Activated CD8-positive, alpha-beta memory T cell treated with anti-CD3 and anti-CD28 coated beads for 4 hours (primary cell): Measurements from ENCODE around the gene MMP11.
A peak's percentile ranks its signal among the peaks of the same experiment; 100 is the strongest.

Experiments
- DNase-seq, 2 donors: peaks; one replicate each; pipeline ENCODE4 v3.0.0-alpha.2; 2020; ENCODE audit warnings: low read depth in 2 of 2

The MMP11 gene

DNA sequence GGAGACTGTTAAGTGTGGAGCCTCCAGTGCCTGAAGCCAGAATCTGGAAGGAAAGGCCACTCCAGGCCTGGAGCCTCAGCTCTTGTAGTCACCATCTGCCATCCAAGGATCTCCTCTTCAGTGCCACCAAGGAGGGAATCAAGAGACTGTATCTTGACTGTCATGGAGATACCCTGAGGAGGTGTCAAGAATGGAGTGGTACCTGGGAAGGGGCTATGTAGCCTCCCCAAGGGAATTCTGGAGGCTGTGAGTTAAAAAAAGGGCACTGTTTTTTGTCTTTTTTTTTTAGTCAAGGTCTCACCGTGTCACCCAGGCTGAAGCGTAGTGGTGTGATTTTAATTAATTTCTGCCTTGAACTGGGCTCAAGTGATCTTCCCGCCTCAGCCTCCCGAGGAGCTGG lies 13.1 kb upstream of the MMP11 start:
- no peak for DNase-seq

DNA sequence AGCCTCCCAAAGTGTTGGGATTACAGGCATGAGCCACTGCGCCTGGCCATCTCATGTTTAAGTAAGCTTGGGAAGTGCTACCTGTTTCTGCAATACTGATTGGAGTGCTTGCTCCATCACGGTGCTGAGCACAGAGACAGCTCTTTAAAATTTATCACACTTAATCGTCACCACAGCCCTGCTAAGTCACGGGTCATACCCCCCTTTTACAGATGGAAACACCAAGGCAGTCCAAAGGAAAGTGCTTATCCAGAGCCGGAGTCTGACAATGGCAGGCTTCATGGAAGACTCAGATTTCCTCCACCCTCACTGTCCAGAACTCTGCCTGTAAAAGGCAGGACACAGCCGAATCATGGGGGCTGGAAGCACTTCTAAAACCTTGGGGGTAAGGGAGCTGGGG lies 12.6 kb upstream of the MMP11 start:
- no peak for DNase-seq

DNA sequence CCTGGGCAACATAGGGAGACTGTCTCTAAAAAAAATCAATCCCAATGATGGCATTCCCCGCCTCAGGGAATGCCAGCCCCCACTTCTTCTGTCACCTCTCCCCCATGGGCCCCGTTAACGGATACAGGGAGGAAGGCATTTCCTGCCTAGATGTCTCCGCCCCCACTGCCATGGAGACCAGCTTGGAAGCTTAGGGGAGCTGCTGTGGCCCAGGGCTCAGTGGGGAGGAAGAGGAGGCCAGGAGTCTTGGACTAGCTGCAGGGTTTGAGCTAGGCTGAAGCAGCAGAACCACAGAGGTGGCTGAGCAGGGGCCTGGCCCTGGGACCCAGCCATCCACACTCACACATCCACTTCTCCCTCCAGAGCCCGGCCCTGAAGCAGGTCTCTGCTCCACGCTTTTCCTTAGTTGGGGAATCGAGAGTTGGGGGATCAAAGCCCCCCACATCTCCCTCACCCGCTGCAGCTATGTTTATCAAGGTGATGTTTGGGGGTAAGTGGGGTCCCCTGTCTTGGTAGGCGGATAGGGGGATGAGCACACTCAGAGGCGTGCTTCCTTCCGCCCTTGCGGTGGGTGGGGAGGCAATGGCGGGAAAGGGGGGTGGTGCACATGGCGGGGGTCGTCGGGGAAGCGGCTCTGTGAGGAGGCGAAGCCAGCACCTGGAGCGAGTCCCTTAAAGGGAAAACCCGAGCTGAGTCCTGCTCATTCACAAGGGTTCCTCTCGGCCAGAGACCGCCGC lies 9.6 kb upstream of the MMP11 start, which contains the start of gene C22orf15:
Gene C22orf15, plus strand, starts transcription at position 149 of the 737 bp plus-strand sequence. Its CDS starts 317 bp downstream, at position 466.
- no peak for DNase-seq

DNA sequence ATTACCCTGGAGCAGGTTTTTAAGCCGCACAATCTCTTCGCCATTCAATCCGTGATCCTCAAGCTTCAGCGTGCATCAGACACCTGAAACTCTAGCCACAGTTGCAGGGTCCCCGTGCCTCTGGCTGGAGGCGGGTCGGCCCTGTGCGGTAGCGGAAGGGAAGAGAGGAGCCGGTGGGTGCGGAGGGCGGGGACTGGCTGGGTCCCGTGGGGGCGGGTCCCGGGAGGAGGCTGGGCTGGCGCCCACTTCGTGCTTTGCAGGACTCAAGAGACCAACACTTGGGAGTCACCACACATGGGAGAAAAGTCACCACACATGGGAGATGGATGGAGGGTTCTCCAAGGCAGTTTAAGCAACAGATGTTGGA lies 9.1 kb upstream of the MMP11 start:
- DNase-seq = no peak

DNA sequence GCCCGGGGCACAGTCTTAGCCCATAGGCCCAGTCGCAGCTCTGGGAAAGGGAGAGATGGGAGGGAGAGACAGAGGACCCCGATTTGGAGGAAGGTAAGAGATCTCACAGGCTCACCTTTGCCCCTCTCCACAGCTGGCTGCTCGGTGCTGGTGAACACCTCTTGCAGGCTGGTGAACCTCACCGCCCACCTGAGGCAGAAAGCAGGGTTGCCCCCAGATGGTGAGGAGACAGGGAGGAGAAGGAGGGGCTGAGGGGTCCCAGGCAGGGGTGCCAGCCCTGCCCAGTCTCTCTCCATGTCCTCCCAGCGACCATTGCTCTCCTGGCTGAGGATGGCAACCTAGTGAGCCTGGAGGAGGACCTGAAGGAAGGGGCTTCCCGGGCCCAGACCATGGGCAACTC lies 8.7 kb upstream of the MMP11 start:
- DNase-seq = no peak

DNA sequence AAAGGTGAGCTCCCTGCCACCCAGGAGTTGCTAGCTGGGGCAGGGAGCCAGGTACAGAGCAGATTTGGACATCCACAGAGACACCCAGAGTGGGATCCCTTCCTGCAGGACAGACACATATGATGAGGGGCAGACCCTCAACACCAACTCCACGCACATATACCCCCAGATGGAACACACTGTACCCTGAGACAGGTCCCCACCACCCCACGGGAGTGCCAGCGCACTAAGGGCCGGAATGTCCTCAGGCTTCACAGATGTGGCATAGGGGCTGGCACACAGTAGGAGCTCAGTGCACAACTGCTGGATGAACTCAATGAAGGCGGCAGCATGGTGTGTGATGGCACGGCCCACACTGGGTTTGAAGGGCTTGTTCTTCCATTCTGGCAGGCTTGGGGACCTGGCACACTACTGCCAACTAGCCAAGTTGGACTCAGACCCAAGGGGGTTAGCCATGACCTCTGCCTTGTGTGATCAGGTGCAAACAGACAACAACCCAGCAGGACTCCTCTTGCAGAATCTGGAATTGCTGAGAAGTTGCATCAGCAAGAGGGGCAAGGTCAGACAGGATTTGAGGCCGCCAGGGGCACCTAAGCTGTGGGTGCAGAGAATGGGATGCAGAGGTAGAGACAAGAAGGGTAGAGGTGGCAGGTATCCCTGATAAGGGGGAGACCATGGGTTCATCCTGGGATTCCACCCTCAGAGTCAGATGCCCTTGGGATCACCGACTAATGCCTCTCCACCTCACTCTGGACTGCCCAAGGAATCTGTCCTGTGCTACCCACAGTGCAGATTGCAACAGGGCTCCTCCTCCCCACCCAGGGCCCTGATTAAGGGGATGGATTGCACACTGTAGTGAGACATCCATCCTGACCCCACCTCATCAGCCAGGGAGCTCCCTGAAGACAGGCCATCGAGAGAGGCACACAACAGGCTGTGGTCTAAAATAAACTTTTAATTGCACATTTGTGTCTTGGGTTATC lies 7.5 kb upstream of the MMP11 start:
- DNase-seq = no peak

DNA sequence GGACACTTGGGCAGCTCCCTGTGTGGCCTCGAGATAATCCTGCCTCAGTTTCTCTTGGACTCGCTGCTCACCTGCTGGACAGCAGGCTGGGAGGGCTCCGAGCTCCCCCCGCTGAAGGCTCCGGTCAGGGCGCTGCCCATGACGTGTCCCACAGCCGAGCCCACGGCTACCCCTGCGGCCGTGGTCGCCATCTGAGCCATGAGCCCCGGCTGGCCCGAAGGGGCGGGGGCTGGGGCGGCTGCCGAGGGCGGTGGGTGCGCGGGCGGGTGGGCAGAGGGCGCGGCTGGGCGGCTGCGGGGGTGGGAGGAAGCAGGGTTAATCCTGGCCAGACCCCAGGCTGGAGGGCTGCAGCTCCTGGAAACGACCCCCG lies 5.4 kb upstream of the MMP11 start:
- DNase-seq = no peak

DNA sequence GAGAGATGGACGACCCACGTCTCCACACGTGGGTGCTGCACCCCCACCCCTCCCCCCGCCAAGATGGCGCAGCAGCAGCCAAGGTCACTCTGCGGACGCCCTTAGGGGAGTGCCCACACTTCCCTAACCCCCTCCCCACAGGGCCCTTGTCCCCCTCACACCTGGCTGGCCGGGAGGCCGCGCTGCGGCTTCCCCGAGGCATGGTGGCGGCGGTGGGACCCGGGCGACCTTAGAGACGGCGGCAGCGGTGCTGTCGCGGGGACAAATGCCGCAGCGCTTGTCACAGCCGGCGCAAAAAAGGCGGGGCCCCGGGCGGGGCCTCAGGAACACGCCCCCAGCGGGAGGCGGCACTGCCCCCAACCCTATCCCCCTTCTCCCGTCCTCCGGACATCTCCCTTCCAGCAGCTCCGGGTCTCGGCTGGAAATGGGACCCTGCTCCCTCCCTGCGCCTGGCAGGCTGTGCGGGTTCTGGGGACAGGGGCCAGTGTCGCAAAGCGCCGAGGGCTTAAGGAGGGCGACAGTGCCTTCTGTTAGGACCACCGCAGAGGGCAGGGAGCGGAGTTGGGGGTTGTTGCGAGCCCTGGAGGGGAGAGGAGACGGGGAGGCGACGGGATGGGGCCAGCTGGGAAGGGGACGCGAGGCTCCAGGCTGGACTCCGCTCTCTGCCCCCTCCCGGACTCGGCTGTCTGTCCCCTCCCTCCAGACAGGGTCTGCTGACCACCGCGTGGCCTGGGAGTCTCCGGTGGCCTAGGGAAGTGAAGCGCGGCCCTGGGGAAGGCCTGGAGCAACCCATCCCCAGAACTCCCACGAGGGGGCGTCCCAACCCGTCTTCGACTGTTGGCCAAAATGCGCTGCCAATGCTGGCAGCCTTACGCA lies 4.7 kb upstream of the MMP11 start, which contains the start of gene CHCHD10:
Gene CHCHD10, minus strand, starts transcription at position 300 of the 876 bp plus-strand sequence. Its CDS starts 98 bp downstream, at position 202.
- DNase-seq = peak; percentile 41 to 58

DNA sequence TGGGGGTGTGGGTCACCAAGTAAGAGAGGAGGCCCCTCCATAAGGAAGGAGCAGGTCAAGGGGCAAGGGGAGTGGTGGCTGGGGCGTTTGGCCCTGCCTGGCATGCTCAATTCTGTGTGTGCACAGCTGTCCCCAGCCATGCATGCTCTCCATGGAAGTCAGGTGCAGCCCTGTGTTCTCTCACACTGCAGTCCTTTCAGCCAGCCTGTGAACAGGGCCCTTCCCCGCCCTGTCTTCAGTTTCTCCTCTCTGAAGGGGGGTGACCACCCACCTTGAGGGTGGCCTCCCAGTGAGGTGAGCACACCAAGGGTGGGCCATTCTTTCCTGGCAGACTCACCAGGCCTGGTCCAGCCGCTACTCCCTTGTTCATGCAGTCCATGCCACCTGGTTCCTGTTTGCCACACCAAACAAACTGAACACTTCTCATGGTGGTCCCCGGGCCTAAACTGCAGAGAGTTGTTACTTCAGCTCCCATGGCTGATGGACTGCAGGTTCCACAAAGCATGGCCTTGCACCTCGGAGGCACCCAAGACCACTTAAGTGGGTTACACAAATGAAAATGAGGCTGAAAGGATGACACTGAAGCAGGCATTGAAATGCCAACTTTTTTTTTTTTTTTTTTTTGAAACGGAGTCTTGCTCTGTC lies 3.2 kb upstream of the MMP11 start:
- no peak for DNase-seq

DNA sequence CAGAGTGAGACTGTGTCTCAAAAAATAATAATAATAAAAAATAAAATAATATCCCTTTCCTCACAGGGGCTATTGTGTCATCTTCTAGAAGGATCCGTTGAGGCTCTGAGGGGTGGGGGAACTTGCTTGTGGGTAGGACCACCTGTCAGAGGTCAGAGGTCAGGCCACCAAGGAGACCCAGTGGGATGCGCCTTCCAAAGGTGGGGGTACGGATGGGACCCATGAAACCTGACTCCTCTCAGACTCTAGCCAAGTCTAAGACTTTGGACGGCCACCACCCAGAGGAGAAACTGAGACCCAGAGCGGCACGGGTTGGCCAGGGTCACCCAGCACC lies 367 bp upstream of the MMP11 start:
- DNase-seq = no peak

DNA sequence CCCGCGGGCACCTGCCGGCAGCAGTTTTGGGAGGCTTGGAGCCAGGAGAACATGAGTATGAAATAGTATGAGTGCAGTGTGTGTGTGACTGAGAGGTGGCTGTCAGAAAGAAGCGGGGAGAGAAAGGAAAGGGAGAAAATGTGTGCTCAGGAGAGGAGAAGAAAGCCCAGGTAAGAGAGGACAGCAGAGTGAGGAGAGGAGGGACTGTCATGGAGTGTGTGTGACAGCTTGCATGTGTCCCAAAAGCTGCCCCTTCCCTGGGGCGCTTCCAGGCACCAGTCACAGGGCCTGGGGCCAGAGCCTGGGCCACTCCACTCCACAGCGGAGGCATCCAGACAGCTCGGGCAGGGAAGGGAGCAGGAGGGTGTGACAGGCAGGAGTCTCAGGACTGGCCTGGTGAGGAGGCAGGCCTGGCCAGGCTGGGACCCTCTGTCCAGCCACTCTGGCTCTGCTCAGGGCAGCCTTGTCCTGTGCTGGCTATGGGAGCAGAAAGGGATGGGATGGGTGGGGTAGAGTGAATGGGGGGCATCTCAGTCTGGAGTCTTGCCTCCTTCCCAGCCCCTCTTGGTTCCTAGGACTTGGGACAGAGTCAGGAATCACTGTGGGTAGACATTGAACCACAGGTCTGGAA lies 949 bp downstream of the MMP11 start:
- no peak for DNase-seq

DNA sequence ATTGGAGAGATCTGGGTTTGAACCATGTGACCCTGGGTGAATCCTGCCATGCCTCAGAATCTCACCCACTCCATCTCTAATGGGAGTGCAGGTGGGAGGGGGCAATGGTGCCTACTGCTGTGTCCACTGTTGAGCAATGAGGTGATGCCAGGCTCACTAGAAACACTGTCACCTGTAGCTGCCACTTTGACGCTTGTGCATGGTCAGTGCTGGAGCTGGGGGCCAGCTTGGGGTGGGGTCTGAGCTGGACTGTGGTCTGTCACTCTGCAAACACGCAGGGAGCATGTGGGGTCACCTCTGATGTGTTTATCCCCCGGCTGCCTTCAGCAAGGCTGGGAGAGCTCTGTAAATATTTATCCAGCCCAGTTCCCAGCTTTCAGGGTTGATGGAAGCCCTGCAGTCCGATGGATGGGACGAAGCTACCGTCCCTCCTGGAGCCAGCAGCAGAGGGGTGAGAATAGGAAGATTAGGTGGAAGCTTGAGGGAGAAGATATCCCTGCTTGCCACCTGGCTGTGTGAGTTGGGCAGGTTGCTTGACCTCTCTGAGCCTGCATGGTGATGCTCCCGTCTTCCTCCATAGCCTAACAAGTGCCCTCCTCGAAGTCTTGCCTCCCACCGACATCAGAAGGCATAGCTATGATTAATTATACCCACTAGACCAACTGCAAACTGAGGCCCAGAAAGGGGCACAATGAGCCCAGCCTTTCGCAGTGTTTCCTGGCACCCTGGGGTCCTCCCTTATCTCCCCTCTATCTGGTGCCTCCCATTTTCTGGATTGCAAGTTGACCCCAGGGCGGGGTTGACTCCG lies 1.7 kb downstream of the MMP11 start:
- no peak for DNase-seq

DNA sequence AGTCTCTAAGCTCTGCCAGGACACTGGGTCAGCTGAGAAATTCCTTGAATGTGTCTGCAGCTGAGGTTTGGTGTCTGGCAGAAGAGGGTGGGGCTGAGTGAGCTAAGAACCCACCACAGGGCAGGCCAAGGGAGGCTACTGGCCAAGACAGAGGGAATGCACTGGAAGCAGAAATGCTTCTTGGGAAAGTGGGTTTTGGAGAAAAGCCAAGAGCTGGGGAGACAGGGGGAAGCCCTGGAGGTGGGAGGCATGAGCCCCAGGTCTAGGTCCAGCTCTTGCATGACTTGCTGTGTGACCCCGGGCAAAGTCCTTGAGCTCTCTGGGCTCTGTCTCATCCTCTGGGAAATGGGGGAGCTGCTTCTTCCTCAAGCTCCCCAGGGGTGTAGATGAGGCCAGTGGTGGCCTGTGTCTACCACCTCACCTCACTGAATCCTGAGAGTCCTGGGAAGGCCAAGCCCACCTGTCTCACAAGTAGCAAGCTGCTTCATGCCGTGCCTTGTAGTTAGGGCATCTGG lies 2.3 kb downstream of the MMP11 start:
- DNase-seq = no peak

DNA sequence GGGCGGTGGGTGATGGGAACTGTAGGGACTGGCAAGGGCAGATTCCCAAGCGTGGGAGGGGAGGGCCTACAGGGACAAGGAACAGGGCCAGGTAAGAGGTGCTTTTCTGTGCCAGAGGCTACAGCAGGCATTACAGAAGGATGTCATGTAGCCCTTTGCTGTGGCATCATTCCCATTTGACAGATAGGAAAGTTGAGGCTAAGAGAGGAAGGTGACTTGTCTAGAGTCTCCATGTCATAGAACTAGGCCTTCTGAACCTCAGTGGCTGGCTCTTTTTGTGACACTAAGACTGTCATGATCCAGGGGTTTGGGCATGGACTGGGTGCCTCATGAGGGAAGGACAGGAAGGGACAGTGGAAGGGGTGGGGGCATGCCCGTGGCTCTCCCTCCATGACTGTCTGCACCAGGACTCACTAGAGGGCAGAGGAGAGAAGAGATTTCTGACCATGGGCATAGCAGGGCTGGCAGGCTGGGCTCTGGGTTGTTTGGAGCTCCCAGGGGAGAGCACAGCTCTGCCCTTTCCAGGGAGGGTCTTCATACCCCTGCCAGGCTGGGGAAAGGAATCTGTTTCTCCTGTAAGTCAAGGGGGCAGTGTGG lies 3.2 kb downstream of the MMP11 start:
- DNase-seq = no peak

DNA sequence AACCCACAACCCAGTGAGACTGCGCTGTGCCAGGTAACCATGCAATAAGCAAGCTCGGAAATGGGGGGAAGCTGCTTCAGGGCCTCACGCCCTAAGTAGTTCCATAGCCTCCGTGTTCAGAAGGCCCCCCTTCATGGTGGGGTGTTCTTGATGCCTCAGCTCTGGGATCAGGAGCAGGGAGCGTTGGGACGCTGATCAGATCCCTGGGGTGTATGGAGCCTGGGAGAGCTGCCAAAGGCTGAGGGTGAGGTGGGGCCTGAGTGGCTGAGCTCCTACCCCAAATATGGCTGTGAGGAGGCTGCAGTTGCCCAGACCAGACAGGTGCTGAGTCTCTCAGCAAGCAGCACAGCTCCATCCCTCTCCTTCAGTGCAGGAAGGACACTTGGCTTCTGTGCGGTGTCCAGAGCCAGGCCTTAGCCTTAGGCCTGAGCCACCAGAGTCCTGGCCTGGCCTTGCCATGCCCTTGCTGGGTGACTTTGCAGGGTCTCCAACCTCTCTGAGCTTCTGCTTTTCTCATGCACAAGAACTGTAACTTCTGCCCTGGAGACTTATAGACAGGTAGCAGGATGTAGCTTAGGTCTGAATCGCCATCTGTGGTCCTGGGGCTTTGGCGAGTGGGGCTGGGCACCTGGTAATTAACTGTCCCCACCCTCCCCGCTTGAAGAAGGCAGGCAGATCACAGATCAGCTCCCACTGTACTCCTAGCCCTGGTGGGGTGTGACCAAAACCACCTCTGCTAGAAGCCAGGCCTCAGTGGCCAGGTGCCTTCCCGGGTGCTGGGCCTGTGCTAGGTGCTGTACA lies 5.3 kb downstream of the MMP11 start:
- no peak for DNase-seq

DNA sequence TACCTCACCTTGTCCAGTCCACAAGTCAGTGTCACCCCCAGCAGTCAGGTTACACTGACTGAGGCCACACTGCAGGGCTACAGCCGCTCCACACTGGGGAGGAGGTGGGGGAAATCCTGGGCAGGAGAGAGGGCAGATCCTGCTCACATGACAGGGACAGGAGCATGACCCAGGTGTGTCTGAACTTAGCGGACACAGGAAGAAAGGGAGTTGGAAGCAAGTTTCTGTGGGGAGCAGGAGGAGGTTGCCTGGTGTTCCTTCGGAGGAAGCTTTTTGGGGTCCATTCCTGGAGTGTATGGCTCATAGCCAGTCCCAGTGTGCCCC lies 5.9 kb downstream of the MMP11 start:
- no peak for DNase-seq

DNA sequence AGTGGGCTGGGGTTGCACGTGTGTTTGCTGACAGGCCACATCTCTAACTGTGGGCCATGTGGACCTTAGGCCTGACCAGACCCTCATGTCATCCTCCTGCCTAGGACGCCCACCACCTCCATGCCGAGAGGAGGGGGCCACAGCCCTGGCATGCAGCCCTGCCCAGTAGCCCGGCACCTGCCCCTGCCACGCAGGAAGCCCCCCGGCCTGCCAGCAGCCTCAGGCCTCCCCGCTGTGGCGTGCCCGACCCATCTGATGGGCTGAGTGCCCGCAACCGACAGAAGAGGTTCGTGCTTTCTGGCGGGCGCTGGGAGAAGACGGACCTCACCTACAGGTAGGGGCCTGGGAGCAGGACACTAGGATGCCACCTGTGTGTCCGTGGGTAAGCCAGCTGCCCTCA lies 6.4 kb downstream of the MMP11 start:
- DNase-seq = no peak

DNA sequence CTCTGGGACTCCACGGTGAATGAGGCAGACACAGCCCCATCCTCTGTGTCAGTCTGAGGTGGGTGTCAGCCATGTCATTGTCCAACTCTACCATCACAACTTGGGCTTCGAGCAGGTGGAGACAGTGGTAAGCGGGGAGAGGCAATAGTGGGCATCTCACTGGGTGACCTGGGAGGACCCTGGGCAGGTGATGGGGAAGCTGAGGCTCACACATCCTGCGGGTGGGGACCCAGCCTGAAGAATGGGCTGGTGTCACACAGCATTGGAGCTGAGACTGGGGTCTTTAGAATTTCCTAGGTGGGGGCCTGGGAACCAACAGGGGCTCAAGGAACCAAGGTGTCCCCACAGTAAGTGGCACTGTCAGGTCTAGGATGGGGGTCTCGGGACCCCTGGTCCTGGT lies 7.1 kb downstream of the MMP11 start:
- DNase-seq = no peak
